Fibroblast of lung (primary cell): Measurements from ENCODE around the gene KCNK17.

ENCODE experiments used
- EZH2 ChIP-seq: IDR thresholded peaks from 2 replicates; pipeline ENCODE4 v1.5.1; 2012; ENCODE audit warnings: low read length, control low read depth, mild to moderate bottlenecking; ENCODE audit errors: missing control alignments
- TF ChIP-seq, protein P1 (sequence below), 2 donors: IDR thresholded peaks in 1 of 2; conservative IDR thresholded peaks in 1 of 2; 1 replicate in 1 of 2; 2 replicates in 1 of 2; pipeline ENCODE4 v1.5.1; 2011 to 2012; ENCODE audit warnings: low read length in 2 of 2, control low read depth in 1 of 2, inconsistent platforms in 1 of 2, low read depth in 1 of 2, mild to moderate bottlenecking in 1 of 2

DNA sequence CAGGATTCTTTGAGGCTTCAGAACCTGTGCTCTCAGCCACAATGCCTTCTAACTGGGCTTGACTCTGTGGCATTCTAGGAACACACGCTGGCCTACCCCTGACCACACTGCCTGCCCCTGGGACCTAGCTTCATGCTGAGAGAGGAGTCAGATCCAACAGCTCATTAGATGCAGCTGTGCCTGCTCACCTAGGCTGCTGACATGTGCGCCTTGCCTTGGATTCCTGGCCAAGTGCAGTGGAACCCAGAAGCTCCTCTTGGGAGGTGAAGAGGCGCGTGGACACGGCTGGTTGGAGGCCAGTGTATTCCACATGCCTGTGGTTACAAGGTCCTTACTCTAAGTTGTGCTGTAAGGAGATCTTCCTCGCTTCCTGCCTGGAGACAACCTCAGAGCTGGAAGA is 33.0 kb upstream of the KCNK17 start:
- TF ChIP-seq, protein P1, sequence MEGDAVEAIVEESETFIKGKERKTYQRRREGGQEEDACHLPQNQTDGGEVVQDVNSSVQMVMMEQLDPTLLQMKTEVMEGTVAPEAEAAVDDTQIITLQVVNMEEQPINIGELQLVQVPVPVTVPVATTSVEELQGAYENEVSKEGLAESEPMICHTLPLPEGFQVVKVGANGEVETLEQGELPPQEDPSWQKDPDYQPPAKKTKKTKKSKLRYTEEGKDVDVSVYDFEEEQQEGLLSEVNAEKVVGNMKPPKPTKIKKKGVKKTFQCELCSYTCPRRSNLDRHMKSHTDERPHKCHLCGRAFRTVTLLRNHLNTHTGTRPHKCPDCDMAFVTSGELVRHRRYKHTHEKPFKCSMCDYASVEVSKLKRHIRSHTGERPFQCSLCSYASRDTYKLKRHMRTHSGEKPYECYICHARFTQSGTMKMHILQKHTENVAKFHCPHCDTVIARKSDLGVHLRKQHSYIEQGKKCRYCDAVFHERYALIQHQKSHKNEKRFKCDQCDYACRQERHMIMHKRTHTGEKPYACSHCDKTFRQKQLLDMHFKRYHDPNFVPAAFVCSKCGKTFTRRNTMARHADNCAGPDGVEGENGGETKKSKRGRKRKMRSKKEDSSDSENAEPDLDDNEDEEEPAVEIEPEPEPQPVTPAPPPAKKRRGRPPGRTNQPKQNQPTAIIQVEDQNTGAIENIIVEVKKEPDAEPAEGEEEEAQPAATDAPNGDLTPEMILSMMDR (conservative IDR thresholded peaks at IDR 0.05 in 1 of 2, IDR thresholded peaks at IDR 0.05 in 1 of 2; ENCODE audit: low read depth in 1 of 2, low read length in 2 of 2), result no peak
- TF ChIP-seq EZH2, result no peak
